IPS DF 19.7 (cell line): Measurements from ENCODE around the gene CFAP90.
A peak's percentile ranks its signal among the peaks of the same experiment; 100 is the strongest.

Source experiments
- DNase-seq: peaks from one replicate; pipeline ENCODE4 v3.0.0-alpha.2; 2013; ENCODE audit warnings: low read depth, low spot score

CFAP90 gene

GRCh38 chr5:7850395-7851239 is at the start of gene CFAP90:
Gene CFAP90 (minus strand): TSS chr5:7851133. CDS start chr5:7851021, 112 bp downstream.
- DNase-seq: peak; percentile 42

- DNase-seq: no peak
Observed at GRCh38 chr5:7897014-7897600, 46.2 kb upstream of the CFAP90 start.

- DNase-seq: no peak
Observed at GRCh38 chr5:7894860-7895259, 43.9 kb upstream of the CFAP90 start.

- no peak for DNase-seq
Observed at GRCh38 chr5:7894439-7894838, 43.5 kb upstream of the CFAP90 start.

GRCh38 chr5:7888901-7889300 is 38.0 kb upstream of the CFAP90 start:
- DNase-seq: no peak

- no peak for DNase-seq
Observed at GRCh38 chr5:7886849-7887475, 36.0 kb upstream of the CFAP90 start.

- DNase-seq: no peak
Observed at GRCh38 chr5:7884491-7885267, 33.7 kb upstream of the CFAP90 start.

GRCh38 chr5:7882926-7883325 is 32.0 kb upstream of the CFAP90 start:
- no peak for DNase-seq

GRCh38 chr5:7881816-7882215 is 30.9 kb upstream of the CFAP90 start:
- no peak for DNase-seq

- DNase-seq: no peak
Observed at GRCh38 chr5:7881091-7881490, 30.2 kb upstream of the CFAP90 start.

GRCh38 chr5:7878381-7878873 is 27.5 kb upstream of the CFAP90 start:
- no peak for DNase-seq

- DNase-seq: no peak
Observed at GRCh38 chr5:7877851-7878250, 26.9 kb upstream of the CFAP90 start.

- DNase-seq: no peak
Observed at GRCh38 chr5:7876867-7877266, 25.9 kb upstream of the CFAP90 start.

- no peak for DNase-seq
Observed at GRCh38 chr5:7875151-7875550, 24.2 kb upstream of the CFAP90 start.

GRCh38 chr5:7874639-7875038 is 23.7 kb upstream of the CFAP90 start:
- DNase-seq: no peak

GRCh38 chr5:7873216-7873615 is 22.3 kb upstream of the CFAP90 start:
- DNase-seq: no peak

GRCh38 chr5:7872517-7873130 is 21.7 kb upstream of the CFAP90 start:
- DNase-seq: no peak

GRCh38 chr5:7871653-7872052 is 20.7 kb upstream of the CFAP90 start:
- no peak for DNase-seq

GRCh38 chr5:7869474-7870136 is 18.7 kb upstream of the CFAP90 start:
- DNase-seq: no peak

- peak; percentile 70 for DNase-seq
Observed at GRCh38 chr5:7868773-7869473, 18.0 kb upstream of the CFAP90 start, which contains the start of the genes FASTKD3 and MTRR. Gene FASTKD3 (minus strand): TSS chr5:7869031. CDS start chr5:7868083, 948 bp downstream. Gene MTRR (plus strand): TSS chr5:7869148. CDS start chr5:7870795, 1,647 bp downstream.
